ENCODE measurements around the gene TBL2.

DNA sequence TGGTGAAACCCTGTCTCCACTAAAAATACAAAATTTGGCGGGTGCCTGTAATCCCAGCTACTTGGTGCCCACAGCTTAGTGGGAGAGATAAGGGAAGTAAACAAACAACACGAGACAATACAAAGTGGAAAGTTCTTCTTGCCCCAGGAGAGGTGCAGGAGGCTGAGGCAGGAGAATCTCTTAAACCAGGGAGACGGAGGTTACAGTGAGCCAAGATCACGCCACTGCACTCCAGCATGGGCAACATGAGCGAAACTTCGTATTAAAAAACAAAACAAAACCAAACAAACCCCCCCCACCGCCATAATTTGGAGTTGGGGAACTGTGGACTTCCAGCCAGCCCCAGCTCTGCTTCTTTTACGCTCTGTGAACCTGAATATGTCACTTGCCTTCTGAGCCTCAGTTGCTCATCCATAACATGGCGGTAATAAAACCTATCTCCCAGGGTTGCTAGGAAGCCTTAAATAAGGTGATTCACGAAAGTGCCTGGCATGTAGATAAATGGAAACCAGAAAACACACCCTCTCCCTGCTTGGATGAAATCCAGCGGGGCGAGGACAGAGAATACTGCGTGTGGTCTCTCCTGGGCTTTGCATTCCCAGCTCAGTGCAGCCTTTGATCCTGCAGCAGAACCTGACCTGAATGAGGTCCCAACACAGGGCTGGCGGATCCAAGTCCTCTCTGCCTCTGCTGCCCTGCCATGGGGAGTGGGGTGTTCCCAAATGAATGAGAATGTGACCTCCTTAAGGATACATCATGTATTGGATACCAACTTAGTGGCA lies 35.8 kb upstream of the TBL2 start:
- no peak for TF ChIP-seq CTCF (IDR thresholded peaks at IDR 0.05)
- TF ChIP-seq POLR2A (IDR thresholded peaks at IDR 0.05), result no peak
- no peak for TF ChIP-seq POLR2AphosphoS5 (IDR thresholded peaks at IDR 0.05)
- no peak for TF ChIP-seq EP300 (IDR thresholded peaks at IDR 0.05; ENCODE audit: low read depth)
